DND-41 (cell line): ENCODE data around the gene NRXN2.

Experiments
- ATAC-seq: fragments of 200-7000 bp; cut with Tn5 transposase; 3 replicates; pipeline ENCODE4 v1.9.1; 2021; ENCODE audit warnings: low read depth; ENCODE audit not compliant: insufficient read depth
- DNase-seq: peaks from one replicate; pipeline ENCODE4 v3.0.0-alpha.2; 2020
- H2AFZ ChIP-seq: 2 replicates; pipeline ENCODE4 v1.6.0; 2012; ENCODE audit warnings: low read depth, low read length
- H3K27ac ChIP-seq: 2 replicates; pipeline ENCODE4 v1.5.1; 2012; ENCODE audit warnings: low read length, inconsistent platforms
- H3K27me3 ChIP-seq: fragments of 200-600 bp; sonication (generic); 2 replicates; pipeline ENCODE4 v1.6.0; 2012; ENCODE audit warnings: low read length, mild to moderate bottlenecking, inconsistent platforms; ENCODE audit not compliant: insufficient read depth, poor library complexity
- H3K36me3 ChIP-seq: 2 replicates; pipeline ENCODE4 v1.5.1; 2012; ENCODE audit warnings: low read length, inconsistent platforms; ENCODE audit not compliant: insufficient read depth
- H3K4me1 ChIP-seq: 2 replicates; pipeline ENCODE4 v1.5.1; 2012; ENCODE audit warnings: mild to moderate bottlenecking, low read length; ENCODE audit not compliant: insufficient read depth
- H3K4me2 ChIP-seq: 2 replicates; pipeline ENCODE4 v1.6.0; 2012; ENCODE audit warnings: mild to moderate bottlenecking, moderate library complexity, low read length, inconsistent platforms; ENCODE audit not compliant: insufficient read depth
- H3K4me3 ChIP-seq, 2 experiments: fragments of 200-600 bp in 1 of 2; shearing (Covaris generic) in 1 of 2; 2 replicates each; pipeline ENCODE4 v1.5.1; 2012 to 2016; ENCODE audit warnings: inconsistent platforms in 2 of 2, low read length in 2 of 2, mild to moderate bottlenecking in 2 of 2, low read depth in 1 of 2, moderate library complexity in 1 of 2
- H3K79me2 ChIP-seq: 2 replicates; pipeline ENCODE4 v1.6.0; 2012; ENCODE audit warnings: low read length, inconsistent platforms; ENCODE audit not compliant: insufficient read depth
- H3K9ac ChIP-seq: 2 replicates; pipeline ENCODE4 v1.6.0; 2012; ENCODE audit warnings: low read depth, mild to moderate bottlenecking, inconsistent platforms, low read length, moderate library complexity
- H3K9me3 ChIP-seq: 2 replicates; pipeline ENCODE4 v1.5.1; 2012; ENCODE audit warnings: low read length, moderate library complexity, mild to moderate bottlenecking, inconsistent platforms; ENCODE audit not compliant: insufficient read depth, severe bottlenecking
- H4K20me1 ChIP-seq: 2 replicates; pipeline ENCODE4 v1.6.0; 2012; ENCODE audit warnings: low read length; ENCODE audit not compliant: insufficient read depth
- EZH2 ChIP-seq: IDR thresholded peaks from 3 replicates; pipeline ENCODE4 v1.6.1; 2012; ENCODE audit warnings: borderline replicate concordance, low read depth, mild to moderate bottlenecking, moderate library complexity, low read length, inconsistent platforms; ENCODE audit not compliant: severe bottlenecking
- TF ChIP-seq, protein P1 (sequence below): IDR thresholded peaks from 2 replicates; pipeline ENCODE4 v1.5.1; 2012; ENCODE audit warnings: borderline replicate concordance, low read length, moderate library complexity, mild to moderate bottlenecking; ENCODE audit not compliant: poor library complexity, severe bottlenecking; ENCODE audit errors: extremely low read depth

NRXN2 gene

DNA sequence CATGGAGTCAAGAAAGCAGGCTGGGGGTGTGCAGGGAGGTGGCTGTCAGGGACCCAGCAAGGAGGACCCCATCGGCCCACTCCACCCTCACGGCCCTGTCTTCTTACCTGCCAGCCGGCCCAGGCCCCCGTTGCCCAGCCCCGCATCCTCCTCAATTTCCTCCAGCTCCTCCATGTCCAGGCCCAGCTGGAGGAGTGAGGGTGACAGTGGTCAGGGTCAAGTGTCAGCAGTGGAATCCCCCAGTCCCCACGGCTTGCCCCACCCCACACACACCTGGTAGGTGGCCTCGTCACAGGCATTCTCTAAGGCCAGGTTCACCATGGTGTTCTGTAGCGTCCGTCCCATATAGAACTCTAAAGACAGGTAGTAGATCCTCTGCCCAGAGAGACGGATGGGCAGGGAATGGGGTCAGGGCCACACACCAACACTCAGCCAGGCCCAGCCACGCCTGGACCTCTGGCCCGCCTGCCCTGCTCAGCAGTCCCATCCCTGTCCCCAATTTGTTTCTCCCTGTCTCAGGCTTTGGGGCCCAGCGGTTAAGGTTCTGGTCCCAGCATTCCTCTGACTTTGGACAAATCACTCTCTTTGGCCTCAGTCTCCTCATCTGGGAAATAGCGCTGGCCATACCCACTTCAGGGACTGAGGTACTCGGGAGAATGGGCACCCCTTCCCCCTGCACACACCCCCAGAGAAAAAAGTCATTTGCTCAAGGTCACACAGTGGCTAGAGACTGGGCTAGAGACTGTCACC, 35.5 kb upstream of the NRXN2 start:
- 0 out of 2 replicates have a peak, but pooled peaks cover under 1% of the 10 kb centered on the region for H3K79me2 ChIP-seq
- no peak overlapping the region for H3K4me3 ChIP-seq
- H3K27ac ChIP-seq = no peak overlapping the region
- DNase-seq (no peak), ATAC-seq (no peak)
- H3K9ac ChIP-seq = no peak overlapping the region
- peaks cover 24% of the 10 kb centered on the region for H4K20me1 ChIP-seq
- no peak overlapping the region for H2AFZ ChIP-seq
- H3K4me2 ChIP-seq = no peak overlapping the region
- H3K36me3 ChIP-seq = peaks cover 14% of the 10 kb centered on the region
- H3K9me3 ChIP-seq = no peaks in the 10 kb centered on the region
- TF ChIP-seq EZH2 = no peak
- TF ChIP-seq, protein P1, sequence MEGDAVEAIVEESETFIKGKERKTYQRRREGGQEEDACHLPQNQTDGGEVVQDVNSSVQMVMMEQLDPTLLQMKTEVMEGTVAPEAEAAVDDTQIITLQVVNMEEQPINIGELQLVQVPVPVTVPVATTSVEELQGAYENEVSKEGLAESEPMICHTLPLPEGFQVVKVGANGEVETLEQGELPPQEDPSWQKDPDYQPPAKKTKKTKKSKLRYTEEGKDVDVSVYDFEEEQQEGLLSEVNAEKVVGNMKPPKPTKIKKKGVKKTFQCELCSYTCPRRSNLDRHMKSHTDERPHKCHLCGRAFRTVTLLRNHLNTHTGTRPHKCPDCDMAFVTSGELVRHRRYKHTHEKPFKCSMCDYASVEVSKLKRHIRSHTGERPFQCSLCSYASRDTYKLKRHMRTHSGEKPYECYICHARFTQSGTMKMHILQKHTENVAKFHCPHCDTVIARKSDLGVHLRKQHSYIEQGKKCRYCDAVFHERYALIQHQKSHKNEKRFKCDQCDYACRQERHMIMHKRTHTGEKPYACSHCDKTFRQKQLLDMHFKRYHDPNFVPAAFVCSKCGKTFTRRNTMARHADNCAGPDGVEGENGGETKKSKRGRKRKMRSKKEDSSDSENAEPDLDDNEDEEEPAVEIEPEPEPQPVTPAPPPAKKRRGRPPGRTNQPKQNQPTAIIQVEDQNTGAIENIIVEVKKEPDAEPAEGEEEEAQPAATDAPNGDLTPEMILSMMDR = no peak
- H3K27me3 ChIP-seq = no peaks in the 10 kb centered on the region
- H3K4me1 ChIP-seq = peaks cover 3% of the 10 kb centered on the region

DNA sequence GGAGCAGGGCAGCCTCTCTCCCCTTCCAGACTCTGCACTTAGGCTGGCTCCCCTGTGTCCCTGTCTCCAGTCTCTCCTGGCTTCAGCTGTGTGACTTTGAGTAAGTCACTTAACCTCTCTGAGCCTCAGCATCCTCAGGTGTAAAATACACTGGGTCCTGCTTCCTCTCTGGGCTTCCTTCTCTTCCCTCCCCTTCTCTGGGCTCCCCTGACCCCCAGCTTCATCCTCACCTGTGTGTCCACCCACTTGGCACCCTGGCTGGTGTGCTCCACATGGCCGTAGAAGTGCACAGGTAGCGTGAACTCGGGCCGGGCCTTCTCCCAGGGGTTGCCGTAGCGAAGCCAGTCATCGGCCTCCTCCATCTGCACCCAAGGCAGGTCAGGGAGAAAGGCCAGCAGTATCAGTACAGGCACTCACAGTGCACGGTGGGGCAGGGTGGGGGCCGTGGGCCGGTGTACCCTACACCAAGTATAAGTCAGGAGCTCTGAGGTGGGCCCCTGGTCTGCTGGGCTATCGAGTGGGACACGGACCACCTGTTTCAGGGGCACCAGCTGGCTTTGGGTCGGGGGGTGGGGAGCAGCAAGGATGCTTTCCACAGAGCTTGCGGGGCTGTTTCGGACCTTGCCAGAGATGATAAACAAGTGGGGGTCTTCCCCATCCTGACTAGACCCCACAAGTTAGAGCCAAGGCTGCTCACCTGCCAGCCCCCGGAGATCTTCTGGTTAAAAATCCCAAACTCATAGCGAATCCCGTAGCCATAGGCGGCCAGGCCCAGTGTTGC, 34.7 kb upstream of the NRXN2 start:
- Histone ChIP-seq H3K27me3 (no peaks in the 10 kb centered on the region), H4K20me1 (peaks cover 16% of the 10 kb centered on the region), H3K27ac (no peak overlapping the region), H3K9me3 (no peaks in the 10 kb centered on the region), H3K4me3 (no peak overlapping the region), H3K36me3 (peaks cover 7% of the 10 kb centered on the region), H2AFZ (no peak overlapping the region), H3K4me2 (no peak overlapping the region), H3K9ac (no peak overlapping the region), H3K4me1 (no peaks in the 10 kb centered on the region), H3K79me2 (no peaks in the 10 kb centered on the region)
- no peak for TF ChIP-seq EZH2
- TF ChIP-seq, protein P1 = no peak
- no peak for ATAC-seq
- DNase-seq = no peak

DNA sequence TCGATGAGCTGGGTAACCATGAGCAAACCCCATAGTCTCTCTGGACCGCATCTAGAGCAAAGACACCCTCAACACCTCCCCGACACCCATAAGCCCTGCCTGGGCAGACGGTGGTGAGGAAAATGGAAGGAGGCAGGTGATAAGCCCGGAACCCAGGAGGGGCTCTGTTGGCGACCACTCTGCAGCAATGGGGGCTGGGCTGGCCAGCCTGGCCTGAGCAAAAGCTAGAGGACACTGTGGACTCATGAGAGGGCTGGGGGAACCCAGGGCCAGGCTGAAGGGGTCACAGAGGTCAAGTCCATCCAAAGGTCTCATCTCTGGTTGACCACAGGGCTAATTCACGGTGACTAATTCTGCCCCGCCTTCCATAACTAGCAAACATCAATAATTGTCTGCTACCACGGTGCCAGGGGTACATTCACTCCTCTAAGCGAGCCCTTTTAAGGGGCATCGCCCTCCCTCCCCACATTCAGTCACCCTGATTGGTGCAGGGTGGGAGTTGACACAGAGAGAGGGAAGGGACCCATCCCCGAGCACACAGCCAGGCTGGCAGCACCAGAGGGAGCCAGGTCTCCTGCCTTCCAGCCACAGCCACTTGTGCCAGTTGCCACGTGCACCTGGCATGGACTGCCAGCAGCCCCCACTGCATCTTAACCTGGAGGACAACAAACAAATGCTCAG, 32.8 kb upstream of the NRXN2 start:
- H3K27ac ChIP-seq = no peak overlapping the region
- H2AFZ ChIP-seq = no peak overlapping the region
- no peaks in the 10 kb centered on the region for H3K27me3 ChIP-seq
- no peak overlapping the region for H3K4me2 ChIP-seq
- H3K9ac ChIP-seq = no peak overlapping the region
- ATAC-seq (no peak), DNase-seq (no peak)
- H3K4me3 ChIP-seq = no peak overlapping the region
- peaks cover 5% of the 10 kb centered on the region for H4K20me1 ChIP-seq
- H3K79me2 ChIP-seq = no peaks in the 10 kb centered on the region
- H3K36me3 ChIP-seq = no peaks in the 10 kb centered on the region
- H3K4me1 ChIP-seq = no peaks in the 10 kb centered on the region
- H3K9me3 ChIP-seq = no peaks in the 10 kb centered on the region
- TF ChIP-seq, protein P1 = no peak
- TF ChIP-seq EZH2 = no peak
